ENCODE measurements around the gene DIRAS1. TPM values are rescaled to one million over a fixed set of nuclear protein-coding genes. Genes with fewer than 3 reads are reported as not detected.

The DIRAS1 gene
- total and polyA plus RNA-seq, 2 donors (not counting 3 experiments of a cell fraction or from before 2014, with no cell fraction given), result 0.09 to 0.17 TPM

DNA sequence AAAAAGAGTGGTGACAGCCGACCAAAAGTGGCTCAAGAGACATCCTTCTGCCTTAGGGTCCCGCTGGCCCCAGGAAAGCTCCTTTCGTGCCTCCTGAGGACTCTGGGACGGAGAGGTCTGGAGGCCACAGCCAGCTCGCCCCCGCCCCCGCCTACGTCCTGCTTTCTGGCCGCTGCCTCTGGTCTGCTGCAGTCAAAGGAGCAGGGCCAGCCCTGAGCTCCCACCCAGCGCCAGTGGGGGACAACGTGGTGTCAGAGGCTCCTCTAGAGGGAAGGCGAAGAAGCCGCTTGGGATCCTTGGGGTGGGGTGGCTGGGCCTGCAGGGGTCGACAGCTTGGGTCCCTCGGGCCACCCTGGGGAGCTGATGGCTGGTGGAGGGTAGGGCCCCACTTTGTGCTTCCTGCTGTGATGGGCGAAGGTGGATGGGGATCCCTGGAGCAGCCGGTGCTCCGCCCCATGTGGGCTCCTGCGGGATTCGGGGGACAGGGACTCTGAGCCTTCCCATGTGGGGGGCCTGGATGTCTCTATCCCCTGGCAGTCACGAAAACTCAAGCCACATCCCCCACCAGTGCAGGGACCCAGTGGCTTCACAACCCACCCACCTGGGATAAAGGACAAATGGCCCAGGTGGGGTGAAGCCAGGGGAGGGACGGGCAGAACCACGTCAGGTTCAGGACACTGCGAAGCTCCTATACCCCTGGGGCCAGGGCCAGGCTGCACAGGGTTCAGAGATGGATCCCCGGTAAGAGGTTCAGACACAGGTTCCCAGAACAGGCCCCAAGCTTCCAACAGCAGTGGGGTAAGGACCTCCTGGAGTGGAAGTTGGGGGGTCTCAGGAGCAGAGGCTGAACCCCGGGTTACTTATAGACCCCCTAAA lies 9.0 kb upstream of the DIRAS1 start:
- H3K79me2 ChIP-seq (ENCODE audit: control insufficient read depth, insufficient read depth, low read length), result no peaks in the 10 kb centered on the region
- no TSS peak for BruUV-seq (replicated peaks)
- dilution Hi-C loops (cut with MboI; ENCODE audit: extremely low pct_ligation_motif_present, low sequenced_read_pairs), result no loop called here

More for the DNA sequence above, 9.0 kb upstream of the DIRAS1 start:
- no peak for TF ChIP-seq JUN (IDR thresholded peaks at IDR 0.05; ENCODE audit: borderline replicate concordance, insufficient read depth, insufficient read length, low read depth)
- no peak for TF ChIP-seq MYC (IDR thresholded peaks at IDR 0.05; ENCODE audit: low read depth, low read length)
- TF ChIP-seq FOS (IDR thresholded peaks at IDR 0.05; ENCODE audit: borderline replicate concordance, insufficient read depth, low read length), result no peak
- TF ChIP-seq EZH2 (IDR thresholded peaks at IDR 0.05; ENCODE audit: borderline replicate concordance, low read depth, low read length, severe bottlenecking), result no peak
- TF ChIP-seq, protein P1, sequence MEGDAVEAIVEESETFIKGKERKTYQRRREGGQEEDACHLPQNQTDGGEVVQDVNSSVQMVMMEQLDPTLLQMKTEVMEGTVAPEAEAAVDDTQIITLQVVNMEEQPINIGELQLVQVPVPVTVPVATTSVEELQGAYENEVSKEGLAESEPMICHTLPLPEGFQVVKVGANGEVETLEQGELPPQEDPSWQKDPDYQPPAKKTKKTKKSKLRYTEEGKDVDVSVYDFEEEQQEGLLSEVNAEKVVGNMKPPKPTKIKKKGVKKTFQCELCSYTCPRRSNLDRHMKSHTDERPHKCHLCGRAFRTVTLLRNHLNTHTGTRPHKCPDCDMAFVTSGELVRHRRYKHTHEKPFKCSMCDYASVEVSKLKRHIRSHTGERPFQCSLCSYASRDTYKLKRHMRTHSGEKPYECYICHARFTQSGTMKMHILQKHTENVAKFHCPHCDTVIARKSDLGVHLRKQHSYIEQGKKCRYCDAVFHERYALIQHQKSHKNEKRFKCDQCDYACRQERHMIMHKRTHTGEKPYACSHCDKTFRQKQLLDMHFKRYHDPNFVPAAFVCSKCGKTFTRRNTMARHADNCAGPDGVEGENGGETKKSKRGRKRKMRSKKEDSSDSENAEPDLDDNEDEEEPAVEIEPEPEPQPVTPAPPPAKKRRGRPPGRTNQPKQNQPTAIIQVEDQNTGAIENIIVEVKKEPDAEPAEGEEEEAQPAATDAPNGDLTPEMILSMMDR (IDR thresholded peaks at IDR 0.05; ENCODE audit: extremely low read depth in 1 of 2, insufficient read depth in 1 of 2, low read depth in 1 of 2, low read length in 2 of 2), result no peak
- no peak for TF ChIP-seq POLR2A (IDR thresholded peaks at IDR 0.05; ENCODE audit: low read depth, low read length)
- TF ChIP-seq, protein P2, sequence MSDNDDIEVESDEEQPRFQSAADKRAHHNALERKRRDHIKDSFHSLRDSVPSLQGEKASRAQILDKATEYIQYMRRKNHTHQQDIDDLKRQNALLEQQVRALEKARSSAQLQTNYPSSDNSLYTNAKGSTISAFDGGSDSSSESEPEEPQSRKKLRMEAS (IDR thresholded peaks at IDR 0.05; ENCODE audit: insufficient read depth, insufficient read length), result no peak
- TF ChIP-seq POLR2AphosphoS5 (IDR thresholded peaks at IDR 0.05; ENCODE audit: insufficient read depth, low read depth, low read length), result no peak
- no peak for TF ChIP-seq GATA2 (IDR thresholded peaks at IDR 0.05; ENCODE audit: insufficient read depth, insufficient read length, low read depth, low read length)
- no peak overlapping the region for H3K27ac ChIP-seq (ENCODE audit: insufficient read depth, low read depth, low read length)
- DNase-seq (ENCODE audit: low read depth, low spot score) (no peak), FAIRE-seq (no peak)
- intact Hi-C loops (cut with micrococcal nuclease), result no loop called here
- H3K4me1 ChIP-seq (ENCODE audit: control insufficient read depth, extremely low read depth, insufficient read depth, low read length), result no peaks in the 10 kb centered on the region
- ChIA-PET POLR2A (no interaction called here), CTCF (no interaction called here)
- H3K9ac ChIP-seq (replicated peaks; ENCODE audit: extremely low read depth, insufficient read depth, low read length), result no peak overlapping the region
- peaks cover 2% of the 10 kb centered on the region in 2 experiments for H3K27me3 ChIP-seq (ENCODE audit: control insufficient read depth in 2 of 2, insufficient read depth in 2 of 2, low read length in 2 of 2)
- no peak overlapping the region for H3K4me3 ChIP-seq (replicated peaks in 1 of 3; ENCODE audit: insufficient read depth in 1 of 3, low read depth in 1 of 3, low read length in 3 of 3)
- no peak overlapping the region for H3K4me2 ChIP-seq (ENCODE audit: insufficient read depth, low read length)
- H2AFZ ChIP-seq (ENCODE audit: low read depth, low read length), result no peak overlapping the region
- no peaks in the 10 kb centered on the region for H3K9me1 ChIP-seq (replicated peaks; ENCODE audit: control insufficient read depth, extremely low read depth, insufficient read depth, low read length)
- H3K36me3 ChIP-seq (ENCODE audit: control insufficient read depth in 2 of 2, extremely low read depth in 1 of 2, insufficient read depth in 2 of 2, low read length in 2 of 2), result peaks cover 0 to under 1% of the 10 kb centered on the region in 2 experiments
- H3K9me3 ChIP-seq (replicated peaks; ENCODE audit: control insufficient read depth, insufficient read depth, low read length), result no peaks in the 10 kb centered on the region
- H4K20me1 ChIP-seq (replicated peaks; ENCODE audit: control insufficient read depth, extremely low read depth, insufficient read depth, low read length), result no peaks in the 10 kb centered on the region
